PFSK-1 (cell line): ENCODE data around the gene NPC1L1. TPM values are rescaled to one million over a fixed set of nuclear protein-coding genes. Genes with fewer than 3 reads are reported as not detected.

Experiments
- FOXP2 ChIP-seq: optimal IDR thresholded peaks from 2 replicates; pipeline ENCODE3; 2011; ENCODE audit warnings: borderline replicate concordance, control low read depth, inconsistent platforms; ENCODE audit not compliant: insufficient read depth; ENCODE audit errors: extremely low read length, extremely low read depth
- POLR2AphosphoS5 ChIP-seq: IDR thresholded peaks from 2 replicates; pipeline ENCODE4 v1.6.1; 2012; ENCODE audit warnings: low read depth, mild to moderate bottlenecking, control low read depth, low read length, moderate library complexity
- SIN3A ChIP-seq: IDR thresholded peaks from 2 replicates; pipeline ENCODE4 v1.6.1; 2012; ENCODE audit warnings: mild to moderate bottlenecking, low read length, moderate library complexity, borderline replicate concordance; ENCODE audit not compliant: insufficient read depth
- TAF1 ChIP-seq: IDR thresholded peaks from 2 replicates; pipeline ENCODE4 v1.6.1; 2012; ENCODE audit warnings: low read length, control low read depth, borderline replicate concordance; ENCODE audit not compliant: insufficient read depth
- polyA plus RNA-seq: library from polyadenylated mRNA; unstranded; fragments of >200 nt; gene quantifications from one replicate; pipeline ENCODE4 v1.2.1, GENCODE V29; 2012; ENCODE audit warnings: low read depth, missing spikeins; ENCODE audit not compliant: insufficient read length
- TF ChIP-seq, protein P1 (sequence below), 2 experiments: IDR thresholded peaks; 2 replicates each; pipeline versions ENCODE4 v1.6.1 to v1.8.0; 2011 to 2012; ENCODE audit warnings: low read depth in 2 of 2, low read length in 2 of 2, control low read depth in 1 of 2, inconsistent platforms in 1 of 2, mild to moderate bottlenecking in 1 of 2, moderate library complexity in 1 of 2; ENCODE audit not compliant: insufficient read depth in 1 of 2

NPC1L1 gene, protein sequence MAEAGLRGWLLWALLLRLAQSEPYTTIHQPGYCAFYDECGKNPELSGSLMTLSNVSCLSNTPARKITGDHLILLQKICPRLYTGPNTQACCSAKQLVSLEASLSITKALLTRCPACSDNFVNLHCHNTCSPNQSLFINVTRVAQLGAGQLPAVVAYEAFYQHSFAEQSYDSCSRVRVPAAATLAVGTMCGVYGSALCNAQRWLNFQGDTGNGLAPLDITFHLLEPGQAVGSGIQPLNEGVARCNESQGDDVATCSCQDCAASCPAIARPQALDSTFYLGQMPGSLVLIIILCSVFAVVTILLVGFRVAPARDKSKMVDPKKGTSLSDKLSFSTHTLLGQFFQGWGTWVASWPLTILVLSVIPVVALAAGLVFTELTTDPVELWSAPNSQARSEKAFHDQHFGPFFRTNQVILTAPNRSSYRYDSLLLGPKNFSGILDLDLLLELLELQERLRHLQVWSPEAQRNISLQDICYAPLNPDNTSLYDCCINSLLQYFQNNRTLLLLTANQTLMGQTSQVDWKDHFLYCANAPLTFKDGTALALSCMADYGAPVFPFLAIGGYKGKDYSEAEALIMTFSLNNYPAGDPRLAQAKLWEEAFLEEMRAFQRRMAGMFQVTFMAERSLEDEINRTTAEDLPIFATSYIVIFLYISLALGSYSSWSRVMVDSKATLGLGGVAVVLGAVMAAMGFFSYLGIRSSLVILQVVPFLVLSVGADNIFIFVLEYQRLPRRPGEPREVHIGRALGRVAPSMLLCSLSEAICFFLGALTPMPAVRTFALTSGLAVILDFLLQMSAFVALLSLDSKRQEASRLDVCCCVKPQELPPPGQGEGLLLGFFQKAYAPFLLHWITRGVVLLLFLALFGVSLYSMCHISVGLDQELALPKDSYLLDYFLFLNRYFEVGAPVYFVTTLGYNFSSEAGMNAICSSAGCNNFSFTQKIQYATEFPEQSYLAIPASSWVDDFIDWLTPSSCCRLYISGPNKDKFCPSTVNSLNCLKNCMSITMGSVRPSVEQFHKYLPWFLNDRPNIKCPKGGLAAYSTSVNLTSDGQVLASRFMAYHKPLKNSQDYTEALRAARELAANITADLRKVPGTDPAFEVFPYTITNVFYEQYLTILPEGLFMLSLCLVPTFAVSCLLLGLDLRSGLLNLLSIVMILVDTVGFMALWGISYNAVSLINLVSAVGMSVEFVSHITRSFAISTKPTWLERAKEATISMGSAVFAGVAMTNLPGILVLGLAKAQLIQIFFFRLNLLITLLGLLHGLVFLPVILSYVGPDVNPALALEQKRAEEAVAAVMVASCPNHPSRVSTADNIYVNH (N-terminal part only)
- 0.05 TPM for polyA plus RNA-seq

DNA sequence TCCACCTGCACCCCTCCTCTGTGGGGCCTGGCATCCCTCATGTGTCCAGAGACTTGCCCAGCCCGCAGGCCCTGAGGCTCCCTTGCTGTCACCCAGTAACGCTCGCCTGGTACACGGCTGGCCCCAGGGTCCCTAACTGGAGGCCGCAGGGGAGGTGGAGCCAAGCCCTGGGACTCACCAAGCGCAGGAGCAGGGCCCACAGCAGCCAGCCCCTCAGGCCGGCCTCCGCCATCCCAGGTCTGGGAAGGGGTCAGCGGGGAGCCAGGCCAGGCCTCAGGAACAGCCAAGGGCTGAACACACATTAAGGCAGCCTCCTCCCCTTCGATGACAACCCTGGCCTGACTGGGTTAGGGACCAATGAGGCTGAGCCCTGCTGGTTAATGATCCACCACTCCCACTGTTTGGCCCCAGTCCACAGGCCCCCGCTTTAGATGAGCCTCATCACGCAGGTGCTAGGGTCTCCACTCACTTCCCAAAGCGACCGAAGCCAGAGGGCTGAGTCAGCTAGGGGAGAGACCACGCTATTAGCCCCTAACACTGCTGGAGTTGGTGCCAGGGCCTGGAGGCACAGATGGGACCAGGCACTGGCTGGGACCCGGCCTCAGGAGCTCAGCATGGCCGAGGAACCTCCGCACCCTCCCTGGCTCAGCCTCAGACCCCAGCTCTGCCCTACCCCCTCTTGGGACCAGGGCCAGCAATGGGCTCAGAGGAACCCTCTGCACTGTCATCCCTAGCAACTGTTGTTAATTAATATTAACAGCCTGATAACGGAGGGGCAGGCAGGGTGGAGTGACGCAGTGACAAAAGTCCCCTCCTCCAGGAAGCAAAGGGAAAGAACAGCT is at the start of gene NPC1L1:
NPC1L1 (minus strand) TSS at position 303 of the 842 bp plus-strand sequence; CDS start at position 232, 71 bp downstream.
- TF ChIP-seq FOXP2 (no peak), TAF1 (no peak), POLR2AphosphoS5 (no peak), SIN3A (no peak)
- TF ChIP-seq, protein P1, sequence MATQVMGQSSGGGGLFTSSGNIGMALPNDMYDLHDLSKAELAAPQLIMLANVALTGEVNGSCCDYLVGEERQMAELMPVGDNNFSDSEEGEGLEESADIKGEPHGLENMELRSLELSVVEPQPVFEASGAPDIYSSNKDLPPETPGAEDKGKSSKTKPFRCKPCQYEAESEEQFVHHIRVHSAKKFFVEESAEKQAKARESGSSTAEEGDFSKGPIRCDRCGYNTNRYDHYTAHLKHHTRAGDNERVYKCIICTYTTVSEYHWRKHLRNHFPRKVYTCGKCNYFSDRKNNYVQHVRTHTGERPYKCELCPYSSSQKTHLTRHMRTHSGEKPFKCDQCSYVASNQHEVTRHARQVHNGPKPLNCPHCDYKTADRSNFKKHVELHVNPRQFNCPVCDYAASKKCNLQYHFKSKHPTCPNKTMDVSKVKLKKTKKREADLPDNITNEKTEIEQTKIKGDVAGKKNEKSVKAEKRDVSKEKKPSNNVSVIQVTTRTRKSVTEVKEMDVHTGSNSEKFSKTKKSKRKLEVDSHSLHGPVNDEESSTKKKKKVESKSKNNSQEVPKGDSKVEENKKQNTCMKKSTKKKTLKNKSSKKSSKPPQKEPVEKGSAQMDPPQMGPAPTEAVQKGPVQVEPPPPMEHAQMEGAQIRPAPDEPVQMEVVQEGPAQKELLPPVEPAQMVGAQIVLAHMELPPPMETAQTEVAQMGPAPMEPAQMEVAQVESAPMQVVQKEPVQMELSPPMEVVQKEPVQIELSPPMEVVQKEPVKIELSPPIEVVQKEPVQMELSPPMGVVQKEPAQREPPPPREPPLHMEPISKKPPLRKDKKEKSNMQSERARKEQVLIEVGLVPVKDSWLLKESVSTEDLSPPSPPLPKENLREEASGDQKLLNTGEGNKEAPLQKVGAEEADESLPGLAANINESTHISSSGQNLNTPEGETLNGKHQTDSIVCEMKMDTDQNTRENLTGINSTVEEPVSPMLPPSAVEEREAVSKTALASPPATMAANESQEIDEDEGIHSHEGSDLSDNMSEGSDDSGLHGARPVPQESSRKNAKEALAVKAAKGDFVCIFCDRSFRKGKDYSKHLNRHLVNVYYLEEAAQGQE (IDR thresholded peaks at IDR 0.05; ENCODE audit: insufficient read depth in 1 of 2, low read depth in 2 of 2, low read length in 2 of 2): no peak

DNA sequence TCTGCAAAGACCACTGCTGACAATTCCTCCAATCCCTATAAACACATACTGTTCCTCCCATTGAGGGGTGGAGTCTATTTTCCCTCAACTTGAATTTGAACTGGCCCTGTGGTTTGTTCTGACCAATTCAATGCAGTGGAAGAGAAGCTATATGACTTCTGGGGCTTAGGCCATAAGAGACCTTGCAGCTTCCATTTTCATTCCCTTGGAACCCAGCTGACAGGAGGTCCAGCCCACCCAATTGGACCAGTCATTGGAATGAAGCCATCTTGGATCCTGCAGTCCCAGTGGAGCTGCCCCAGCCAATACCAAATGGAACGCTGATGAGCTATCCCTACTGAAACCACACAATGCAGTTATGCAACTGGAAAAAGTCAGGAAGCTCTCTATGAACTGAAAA is 49.8 kb upstream of the NPC1L1 start:
- TF ChIP-seq TAF1 (no peak), SIN3A (no peak), FOXP2 (no peak), POLR2AphosphoS5 (no peak)
- TF ChIP-seq, protein P1 (IDR thresholded peaks at IDR 0.05; ENCODE audit: insufficient read depth in 1 of 2, low read depth in 2 of 2, low read length in 2 of 2): no peak

- TF ChIP-seq FOXP2 (no peak), POLR2AphosphoS5 (no peak), SIN3A (no peak)
Observed at GRCh38 chr7:44587843-44588711, 46.9 kb upstream of the NPC1L1 start.

DNA sequence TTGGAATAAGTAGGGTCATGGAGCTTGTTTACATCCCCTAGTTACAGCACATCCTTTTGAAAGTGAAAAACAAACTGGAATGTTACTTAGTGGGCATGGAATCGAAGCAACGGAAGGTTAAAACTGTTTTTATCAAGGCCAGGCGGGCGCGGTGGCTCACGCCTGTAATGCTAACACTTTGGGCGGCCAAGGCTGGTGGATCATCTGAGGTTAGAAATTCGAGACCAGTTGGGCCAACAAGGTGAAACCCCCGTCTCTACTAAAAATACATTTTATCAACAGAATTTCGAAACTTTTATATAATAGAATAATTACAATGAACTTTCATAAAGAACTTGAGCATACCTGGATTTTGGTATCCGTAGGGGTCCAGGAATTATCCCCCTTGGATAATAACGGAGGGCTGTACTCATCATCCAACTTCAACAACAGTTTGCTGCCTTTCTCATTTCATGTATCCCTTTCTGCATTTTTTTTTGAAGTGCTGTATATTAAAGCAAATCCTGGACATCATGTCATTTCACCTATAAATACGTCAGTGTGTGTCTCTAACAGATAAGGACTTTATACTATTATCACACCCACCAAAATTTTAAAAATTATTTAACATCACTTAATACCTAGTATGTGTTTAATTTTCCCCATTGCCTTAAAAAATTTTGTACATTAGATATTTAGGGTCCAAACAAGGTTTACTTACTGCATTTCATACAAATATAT is 42.2 kb upstream of the NPC1L1 start:
- TF ChIP-seq SIN3A (no peak), FOXP2 (no peak), POLR2AphosphoS5 (no peak)
- TF ChIP-seq, protein P1 (IDR thresholded peaks at IDR 0.05; ENCODE audit: insufficient read depth in 1 of 2, low read depth in 2 of 2, low read length in 2 of 2): no peak
